ENCODE results near the gene CNTNAP2. TPM values are rescaled to one million over a fixed set of nuclear protein-coding genes. Genes with fewer than 3 reads are reported as not detected.

Gene CNTNAP2
- total RNA-seq, 1 donor from 2014 or later = 9.2 TPM

DNA sequence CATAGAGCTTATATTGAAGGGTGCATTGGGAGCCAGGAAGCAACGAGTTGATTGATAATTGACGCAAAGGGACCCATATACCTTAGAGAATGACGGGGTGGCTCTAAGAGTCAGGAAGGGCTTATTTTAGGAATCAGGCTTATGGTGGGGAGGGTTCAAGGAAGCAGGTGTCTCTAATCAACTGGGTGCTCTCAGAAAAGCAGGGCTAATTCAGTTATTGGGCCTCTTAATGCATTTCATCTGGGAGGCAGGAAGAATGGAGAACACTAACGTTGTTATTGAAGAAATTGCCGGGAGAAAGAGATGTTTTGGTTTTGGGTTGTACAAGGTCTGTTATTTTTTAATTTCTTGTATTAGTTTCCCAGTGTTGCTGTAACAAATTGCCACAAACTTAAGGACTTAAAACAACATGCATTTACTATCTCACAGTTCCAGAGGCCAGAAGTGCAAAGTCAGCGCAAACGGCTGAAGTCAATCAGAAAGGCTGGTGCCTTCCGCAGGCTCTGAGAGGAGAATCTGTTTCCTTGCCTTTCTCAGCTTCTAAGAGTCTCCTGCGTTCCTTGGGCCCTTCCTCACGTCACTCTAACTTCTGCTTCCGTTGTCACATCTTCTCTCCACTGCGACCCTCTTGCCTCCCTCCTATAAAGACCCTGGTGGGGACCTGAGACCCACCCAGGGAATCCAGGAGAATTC lies 2145.5 kb downstream of the CNTNAP2 start:
- TF ChIP-seq, protein P1, sequence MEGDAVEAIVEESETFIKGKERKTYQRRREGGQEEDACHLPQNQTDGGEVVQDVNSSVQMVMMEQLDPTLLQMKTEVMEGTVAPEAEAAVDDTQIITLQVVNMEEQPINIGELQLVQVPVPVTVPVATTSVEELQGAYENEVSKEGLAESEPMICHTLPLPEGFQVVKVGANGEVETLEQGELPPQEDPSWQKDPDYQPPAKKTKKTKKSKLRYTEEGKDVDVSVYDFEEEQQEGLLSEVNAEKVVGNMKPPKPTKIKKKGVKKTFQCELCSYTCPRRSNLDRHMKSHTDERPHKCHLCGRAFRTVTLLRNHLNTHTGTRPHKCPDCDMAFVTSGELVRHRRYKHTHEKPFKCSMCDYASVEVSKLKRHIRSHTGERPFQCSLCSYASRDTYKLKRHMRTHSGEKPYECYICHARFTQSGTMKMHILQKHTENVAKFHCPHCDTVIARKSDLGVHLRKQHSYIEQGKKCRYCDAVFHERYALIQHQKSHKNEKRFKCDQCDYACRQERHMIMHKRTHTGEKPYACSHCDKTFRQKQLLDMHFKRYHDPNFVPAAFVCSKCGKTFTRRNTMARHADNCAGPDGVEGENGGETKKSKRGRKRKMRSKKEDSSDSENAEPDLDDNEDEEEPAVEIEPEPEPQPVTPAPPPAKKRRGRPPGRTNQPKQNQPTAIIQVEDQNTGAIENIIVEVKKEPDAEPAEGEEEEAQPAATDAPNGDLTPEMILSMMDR (conservative IDR thresholded peaks at IDR 0.05; ENCODE audit: low read depth, low read length) = no peak
- H3K4me3 ChIP-seq (ENCODE audit: low read depth, low read length) = no peak overlapping the region
- no peak for DNase-seq (ENCODE audit: low read depth)

DNA sequence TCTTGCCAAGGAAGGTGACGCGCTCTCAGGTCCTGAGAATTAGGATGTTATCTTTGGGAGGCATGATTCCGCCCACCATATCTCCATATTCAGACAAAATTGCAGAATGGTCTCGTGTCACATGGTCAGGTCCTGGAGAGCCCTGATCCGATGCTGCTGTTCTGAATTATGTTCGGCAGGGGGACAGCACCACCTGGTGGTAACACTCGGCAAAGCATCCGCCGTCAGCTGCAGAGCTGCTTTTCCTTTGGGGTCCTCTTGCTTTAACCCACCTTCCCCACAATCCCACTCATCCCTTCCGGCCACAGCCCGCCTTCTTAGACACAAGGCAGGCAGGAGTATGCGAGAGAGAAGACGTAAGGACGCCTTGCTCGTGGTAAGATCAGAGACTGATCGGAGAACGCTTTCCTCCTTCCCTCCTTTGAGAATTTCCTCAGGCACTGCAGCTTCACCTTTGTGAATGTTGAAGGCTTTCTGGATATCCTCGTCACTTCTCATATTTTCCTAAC lies 2146.2 kb downstream of the CNTNAP2 start:
- no peak overlapping the region for H3K4me3 ChIP-seq (ENCODE audit: low read depth, low read length)
- no peak for DNase-seq (ENCODE audit: low read depth)
- TF ChIP-seq, protein P1 (conservative IDR thresholded peaks at IDR 0.05; ENCODE audit: low read depth, low read length) = peak; percentile 93

DNA sequence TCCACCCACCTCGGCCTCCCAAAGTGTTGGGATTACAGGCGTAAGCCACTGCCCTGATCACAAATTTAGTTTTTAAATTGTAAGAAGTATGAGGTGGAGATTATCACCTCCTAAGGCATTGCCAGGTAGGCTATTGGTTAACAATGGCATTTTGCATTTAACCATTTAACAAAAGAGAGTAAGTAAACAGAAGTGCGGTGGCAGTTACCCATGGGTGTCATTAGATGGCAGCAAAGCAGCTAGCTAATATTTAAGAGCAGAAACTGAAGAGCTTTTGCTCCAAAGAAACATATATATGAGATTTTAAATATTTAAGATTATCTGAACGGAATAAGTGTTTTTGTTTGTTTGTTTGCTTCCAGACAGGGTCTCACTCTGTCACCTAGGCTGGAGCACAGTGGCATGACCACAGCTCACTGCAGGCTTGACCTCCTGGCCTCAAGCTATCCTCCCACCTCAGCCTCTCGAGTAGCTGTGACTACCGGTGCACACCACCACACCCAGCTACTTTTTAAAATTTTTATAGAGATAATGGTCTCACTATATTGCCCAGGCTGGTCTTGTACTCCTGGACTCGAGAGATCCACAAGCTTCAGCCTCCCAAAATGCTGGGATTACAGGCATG lies 2148.4 kb downstream of the CNTNAP2 start:
- no peak overlapping the region for H3K4me3 ChIP-seq (ENCODE audit: low read depth, low read length)
- TF ChIP-seq, protein P1 (conservative IDR thresholded peaks at IDR 0.05; ENCODE audit: low read depth, low read length) = peak; percentile 84
- peak; percentile 4 for DNase-seq (ENCODE audit: low read depth)

DNA sequence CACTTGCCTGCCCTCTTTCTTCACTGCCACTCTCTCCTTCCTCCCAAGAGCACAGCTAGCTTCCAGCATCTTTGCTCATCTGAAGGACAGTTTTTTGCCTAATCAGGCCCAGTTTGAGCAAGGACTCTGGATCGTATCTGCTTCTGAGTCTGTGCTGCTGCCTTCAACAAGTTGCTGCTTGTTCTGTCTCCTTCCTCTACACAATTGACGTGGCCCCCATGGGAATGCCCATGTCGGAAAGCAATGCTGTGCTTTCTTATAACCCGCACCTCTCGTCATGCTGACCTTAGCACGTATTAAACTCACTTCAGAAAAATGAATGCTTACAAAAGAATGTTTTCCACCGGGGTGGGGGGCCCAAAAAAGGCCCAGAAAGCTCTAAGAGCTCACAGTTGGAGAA lies 2149.3 kb downstream of the CNTNAP2 start:
- no peak overlapping the region for H3K4me3 ChIP-seq (ENCODE audit: low read depth, low read length)
- TF ChIP-seq, protein P1 (conservative IDR thresholded peaks at IDR 0.05; ENCODE audit: low read depth, low read length) = no peak
- DNase-seq (ENCODE audit: low read depth) = no peak

DNA sequence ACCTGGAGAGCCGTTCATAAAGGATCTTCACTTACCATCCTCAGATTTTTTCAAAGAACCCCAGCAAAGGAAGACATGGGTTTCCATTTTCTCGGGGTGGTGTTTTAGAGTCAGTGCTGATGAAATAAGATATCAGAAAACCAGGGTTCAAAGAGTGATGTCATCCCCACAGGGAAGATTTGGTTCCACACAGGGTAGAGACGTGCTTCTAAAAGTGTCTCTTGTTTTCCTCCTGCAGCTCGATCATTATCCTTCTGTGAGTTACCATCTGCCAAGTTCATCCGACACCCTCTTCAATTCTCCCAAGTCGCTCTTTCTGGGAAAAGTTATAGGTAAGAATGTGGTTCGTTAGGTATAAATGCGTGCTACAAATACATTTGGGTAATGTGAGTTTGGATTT lies 2150.2 kb downstream of the CNTNAP2 start:
- TF ChIP-seq, protein P1 (conservative IDR thresholded peaks at IDR 0.05; ENCODE audit: low read depth, low read length) = no peak
- no peak for DNase-seq (ENCODE audit: low read depth)
- H3K4me3 ChIP-seq (ENCODE audit: low read depth, low read length) = no peak overlapping the region

DNA sequence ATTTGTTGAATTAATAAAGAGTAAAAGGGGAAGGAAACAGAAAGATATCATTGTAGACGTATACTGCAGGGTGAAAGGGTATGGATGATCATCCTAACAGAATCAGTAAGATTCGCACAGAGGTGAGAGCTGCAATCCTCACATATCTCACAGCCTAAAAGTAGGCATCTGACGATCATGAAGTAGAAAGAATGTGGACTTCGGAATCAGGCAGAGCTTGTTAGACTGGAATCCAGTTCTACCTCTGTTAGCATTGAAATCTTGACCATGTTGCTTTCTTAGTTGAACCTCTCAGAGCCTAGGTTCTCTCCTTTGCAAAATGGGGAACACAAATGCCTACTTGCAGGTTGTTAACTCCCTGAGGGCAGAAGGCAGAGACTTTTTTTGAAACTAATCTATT lies 2154.0 kb downstream of the CNTNAP2 start:
- no peak overlapping the region for H3K4me3 ChIP-seq (ENCODE audit: low read depth, low read length)
- no peak for DNase-seq (ENCODE audit: low read depth)
- TF ChIP-seq, protein P1 (conservative IDR thresholded peaks at IDR 0.05; ENCODE audit: low read depth, low read length) = no peak
